Endothelial cell of umbilical vein (primary cell): ENCODE measurements around the gene SUSD5. TPM values are rescaled to one million over a fixed set of nuclear protein-coding genes. Genes with fewer than 3 reads are reported as not detected.

Experiments
- BruUV-seq: library from RNA; stranded (reverse); fragments of 400-500 nt; replicated peaks from 2 replicates; lab custom pipeline; 2021; lab: Mats Ljungman, UMichigan
- CTCF ChIA-PET: fragments of 300-600, 350-600 bp; sonication (Branson Sonifier 250); formaldehyde crosslinking; loops from one replicate; lab custom pipeline; 2021; ENCODE audit warnings: antibody characterized with exemption, inconsistent platforms; lab: Charles Lee
- POLR2A ChIA-PET: fragments of 300-600, 350-600 bp; sonication (Branson Sonifier 250); formaldehyde crosslinking; loops from one replicate; lab custom pipeline; 2021; ENCODE audit warnings: antibody characterized with exemption, inconsistent platforms; lab: Charles Lee
- DNase-seq: peaks from one replicate; pipeline ENCODE4 v3.0.0-alpha.2; 2011; ENCODE audit warnings: low read depth, low spot score
- FAIRE-seq: peaks from 2 replicates; lab custom pipeline; 2011; peaks lifted over from hg19 to GRCh38; lab: Jason Lieb, UNC
- H2AFZ ChIP-seq: 2 replicates; pipeline ENCODE4 v1.6.0; 2012; ENCODE audit warnings: low read depth, low read length, control low read depth, inconsistent platforms
- H3K27ac ChIP-seq: 2 replicates; pipeline ENCODE4 v1.5.1; 2011; ENCODE audit warnings: low read depth, mild to moderate bottlenecking, control low read depth, low read length, moderate library complexity; ENCODE audit not compliant: insufficient read depth
- H3K27me3 ChIP-seq, 2 experiments: 2 replicates each; pipeline versions ENCODE4 v1.6.0 to v1.6.1; 2011; ENCODE audit warnings: low read length in 2 of 2, mixed read lengths in 1 of 2; ENCODE audit not compliant: control insufficient read depth in 2 of 2, insufficient read depth in 2 of 2
- H3K36me3 ChIP-seq, 2 experiments: 2 replicates in 1 of 2; 3 replicates in 1 of 2; pipeline ENCODE4 v1.5.1; 2011; ENCODE audit warnings: low read length in 2 of 2, mild to moderate bottlenecking in 1 of 2, moderate library complexity in 1 of 2; ENCODE audit not compliant: control insufficient read depth in 2 of 2, insufficient read depth in 2 of 2; ENCODE audit errors: extremely low read depth in 1 of 2
- H3K4me1 ChIP-seq: 3 replicates; pipeline ENCODE4 v1.5.1; 2011; ENCODE audit warnings: mild to moderate bottlenecking, low read length; ENCODE audit not compliant: control insufficient read depth, insufficient read depth; ENCODE audit errors: extremely low read depth
- H3K4me2 ChIP-seq: 2 replicates; pipeline ENCODE4 v1.6.1; 2011; ENCODE audit warnings: low read length, control low read depth, mixed read lengths; ENCODE audit not compliant: insufficient read depth
- H3K4me3 ChIP-seq, 3 experiments: fragments of 200-600 bp in 1 of 3; sonication (generic), shearing (Covaris generic) in 1 of 3; replicated peaks in 1 of 3; 2 replicates each; pipeline ENCODE4 v1.5.1; 2011 to 2016; ENCODE audit warnings: control low read depth in 3 of 3, low read length in 3 of 3, mild to moderate bottlenecking in 2 of 3, inconsistent platforms in 1 of 3, low read depth in 1 of 3, moderate library complexity in 1 of 3; ENCODE audit not compliant: insufficient read depth in 1 of 3
- H3K79me2 ChIP-seq: 2 replicates; pipeline ENCODE4 v1.6.0; 2012; ENCODE audit warnings: low read length, inconsistent platforms; ENCODE audit not compliant: control insufficient read depth, insufficient read depth
- H3K9ac ChIP-seq: replicated peaks from 2 replicates; pipeline ENCODE3; 2011; ENCODE audit warnings: low read length, control low read depth; ENCODE audit not compliant: insufficient read depth; ENCODE audit errors: extremely low read depth
- H3K9me1 ChIP-seq: replicated peaks from 3 replicates; pipeline ENCODE4 v1.6.0; 2011; ENCODE audit warnings: mild to moderate bottlenecking, low read length; ENCODE audit not compliant: control insufficient read depth, insufficient read depth; ENCODE audit errors: extremely low read depth
- H3K9me3 ChIP-seq: replicated peaks from 2 replicates; pipeline ENCODE4 v1.5.1; 2012; ENCODE audit warnings: low read length, inconsistent platforms; ENCODE audit not compliant: control insufficient read depth, insufficient read depth
- H4K20me1 ChIP-seq: replicated peaks from 2 replicates; pipeline ENCODE3; 2011; ENCODE audit warnings: mild to moderate bottlenecking, low read length; ENCODE audit not compliant: control insufficient read depth, insufficient read depth; ENCODE audit errors: extremely low read depth
- EZH2 ChIP-seq: IDR thresholded peaks from 2 replicates; pipeline ENCODE4 v1.6.1; 2012; ENCODE audit warnings: borderline replicate concordance, low read depth, mild to moderate bottlenecking, moderate library complexity, low read length, inconsistent platforms; ENCODE audit not compliant: severe bottlenecking
- FOS ChIP-seq: IDR thresholded peaks from 2 replicates; pipeline ENCODE4 v1.6.1; 2011; ENCODE audit warnings: mild to moderate bottlenecking, low read length, moderate library complexity, borderline replicate concordance; ENCODE audit not compliant: insufficient read depth
- GATA2 ChIP-seq: IDR thresholded peaks from 2 replicates; pipeline ENCODE4 v1.7.0; 2011; ENCODE audit warnings: low read depth, mild to moderate bottlenecking, moderate library complexity, mixed read lengths, low read length; ENCODE audit not compliant: insufficient read length, insufficient read depth
- JUN ChIP-seq: IDR thresholded peaks from 2 replicates; pipeline ENCODE4 v1.6.1; 2011; ENCODE audit warnings: borderline replicate concordance, low read depth; ENCODE audit not compliant: insufficient read length, insufficient read depth
- MYC ChIP-seq: IDR thresholded peaks from one replicate; pipeline ENCODE4 v1.6.1; 2011; ENCODE audit warnings: mild to moderate bottlenecking, low read depth, low read length
- POLR2A ChIP-seq: IDR thresholded peaks from 2 replicates; pipeline ENCODE4 v1.6.1; 2012; ENCODE audit warnings: low read depth, mild to moderate bottlenecking, control low read depth, low read length
- POLR2AphosphoS5 ChIP-seq: IDR thresholded peaks from 2 replicates; pipeline ENCODE4 v1.6.1; 2012; ENCODE audit warnings: low read depth, mild to moderate bottlenecking, control low read depth, low read length, moderate library complexity; ENCODE audit not compliant: insufficient read depth
- dilution Hi-C: fragments of 300-500 bp; cut with MboI; formaldehyde crosslinking; loops from one replicate; pipeline ENCODE4 v1.15.0; 2019; ENCODE audit warnings: low sequenced_read_pairs; ENCODE audit not compliant: extremely low pct_ligation_motif_present
- intact Hi-C: fragments of 100-400 bp; cut with micrococcal nuclease; formaldehyde crosslinking; loops from one replicate; pipeline ENCODE4 v1.10.0; 2022
- polyA plus RNA-seq, 4 experiments: library from polyadenylated mRNA; depleted of rRNA in 3 of 4; stranded (reverse) in 3 of 4; unstranded in 1 of 4; fragments of >200 nt; gene quantifications; 2 replicates each; pipeline versions ENCODE4 v1.2.1 to v1.2.3, GENCODE V29; 2011 to 2012; ENCODE audit warnings: missing spikeins in 1 of 4
- total RNA-seq: library from RNA; stranded (reverse); gene quantifications from 2 replicates; pipeline ENCODE4 v1.2.3, GENCODE V29; 2021
- TF ChIP-seq, protein P1 (sequence below): IDR thresholded peaks from 2 replicates; pipeline ENCODE4 v1.6.1; 2011; ENCODE audit not compliant: insufficient read depth, insufficient read length
- TF ChIP-seq, protein P2 (sequence below), 2 donors: IDR thresholded peaks; 1 replicate in 1 of 2; 2 replicates in 1 of 2; pipeline ENCODE4 v1.5.1; 2011; ENCODE audit warnings: low read length in 2 of 2, mild to moderate bottlenecking in 2 of 2, moderate library complexity in 2 of 2, control low read depth in 1 of 2, inconsistent platforms in 1 of 2, low read depth in 1 of 2; ENCODE audit not compliant: insufficient read depth in 1 of 2; ENCODE audit errors: extremely low read depth in 1 of 2

The SUSD5 gene
- total and polyA plus RNA-seq, 2 donors (not counting 3 experiments of a cell fraction or from before 2014, with no cell fraction given) = 7.7 to 18.8 TPM

DNA sequence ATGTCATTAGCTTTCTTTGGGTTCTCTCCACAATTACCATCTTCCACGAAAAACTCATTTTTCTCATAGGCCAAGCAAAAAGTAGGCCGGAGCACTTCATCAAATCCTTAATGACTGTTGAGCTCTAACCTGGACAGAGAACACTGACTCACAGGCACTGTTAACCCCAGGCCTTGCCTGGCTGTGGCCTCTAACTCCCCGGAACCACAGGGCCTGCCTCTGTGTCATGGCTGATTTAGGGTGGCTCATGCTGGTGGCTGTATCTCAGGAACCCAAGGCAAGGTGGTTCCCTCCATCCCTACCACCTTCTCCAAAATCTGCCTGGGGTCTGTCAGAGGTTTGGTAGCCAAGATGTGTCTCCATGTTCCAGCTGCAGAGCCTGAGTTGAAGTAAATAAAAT is 101.1 kb downstream of the SUSD5 start:
- Histone ChIP-seq H3K4me1 (peaks cover 19% of the 10 kb centered on the region), H3K36me3 (peaks cover 2 to 13% of the 10 kb centered on the region in 2 experiments), H2AFZ (no peak overlapping the region), H3K79me2 (peaks cover 33% of the 10 kb centered on the region), H4K20me1 (no peaks in the 10 kb centered on the region), H3K9me3 (no peaks in the 10 kb centered on the region), H3K4me2 (no peak overlapping the region), H3K9ac (no peak overlapping the region), H3K27ac (no peak overlapping the region), H3K27me3 (no peaks in the 10 kb centered on the region), H3K9me1 (no peaks in the 10 kb centered on the region), H3K4me3 (no peak overlapping the region)
- ChIA-PET CTCF (no interaction called here), POLR2A (no interaction called here)
- DNase-seq (no peak), FAIRE-seq (no peak)
- dilution Hi-C loops (no loop called here), intact Hi-C loops (loop anchor here (5.0 kb wide), 1 partner anchor 200 kb away; no protein-coding TSS in a partner anchor)
- TF ChIP-seq GATA2 (no peak), POLR2A (no peak), MYC (no peak), FOS (no peak), POLR2AphosphoS5 (no peak), EZH2 (no peak), JUN (no peak)
- TF ChIP-seq, protein P1, sequence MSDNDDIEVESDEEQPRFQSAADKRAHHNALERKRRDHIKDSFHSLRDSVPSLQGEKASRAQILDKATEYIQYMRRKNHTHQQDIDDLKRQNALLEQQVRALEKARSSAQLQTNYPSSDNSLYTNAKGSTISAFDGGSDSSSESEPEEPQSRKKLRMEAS = no peak
- TF ChIP-seq, protein P2, sequence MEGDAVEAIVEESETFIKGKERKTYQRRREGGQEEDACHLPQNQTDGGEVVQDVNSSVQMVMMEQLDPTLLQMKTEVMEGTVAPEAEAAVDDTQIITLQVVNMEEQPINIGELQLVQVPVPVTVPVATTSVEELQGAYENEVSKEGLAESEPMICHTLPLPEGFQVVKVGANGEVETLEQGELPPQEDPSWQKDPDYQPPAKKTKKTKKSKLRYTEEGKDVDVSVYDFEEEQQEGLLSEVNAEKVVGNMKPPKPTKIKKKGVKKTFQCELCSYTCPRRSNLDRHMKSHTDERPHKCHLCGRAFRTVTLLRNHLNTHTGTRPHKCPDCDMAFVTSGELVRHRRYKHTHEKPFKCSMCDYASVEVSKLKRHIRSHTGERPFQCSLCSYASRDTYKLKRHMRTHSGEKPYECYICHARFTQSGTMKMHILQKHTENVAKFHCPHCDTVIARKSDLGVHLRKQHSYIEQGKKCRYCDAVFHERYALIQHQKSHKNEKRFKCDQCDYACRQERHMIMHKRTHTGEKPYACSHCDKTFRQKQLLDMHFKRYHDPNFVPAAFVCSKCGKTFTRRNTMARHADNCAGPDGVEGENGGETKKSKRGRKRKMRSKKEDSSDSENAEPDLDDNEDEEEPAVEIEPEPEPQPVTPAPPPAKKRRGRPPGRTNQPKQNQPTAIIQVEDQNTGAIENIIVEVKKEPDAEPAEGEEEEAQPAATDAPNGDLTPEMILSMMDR (IDR thresholded peaks at IDR 0.05; ENCODE audit: extremely low read depth in 1 of 2, insufficient read depth in 1 of 2, low read depth in 1 of 2, low read length in 2 of 2) = no peak
- BruUV-seq = no TSS peak
